GM19468 (cell line): ENCODE results near the gene MCRS1.
A peak's percentile ranks its signal among the peaks of the same experiment; 100 is the strongest.
"Not testable (repeated sequence)": the region's sequence is repeated elsewhere in the genome, so short reads cannot be mapped to it uniquely, and the experiment has no call there.

Experiments used
- ATAC-seq: cut with Tn5 transposase; IDR thresholded peaks from one replicate; pipeline ENCODE4 v1.9.1; 2021; ENCODE audit warnings: mild to moderate bottlenecking, moderate library complexity, moderate number of reproducible peaks; ENCODE audit not compliant: unreplicated experiment; ENCODE audit errors: extremely low read depth

MCRS1 gene

GRCh38 chr12:49567611-49568441, at the start of gene MCRS1:
TSS of gene MCRS1 (minus strand) at chr12:49568142. CDS start at chr12:49566731, 1,411 bp downstream.
- ATAC-seq, result peak; percentile 38

- ATAC-seq, result no peak
Observed at GRCh38 chr12:49616533-49617219, 48.7 kb upstream of the MCRS1 start.

GRCh38 chr12:49615725-49616124, 47.8 kb upstream of the MCRS1 start:
- ATAC-seq, result no peak

GRCh38 chr12:49612210-49612609, 44.3 kb upstream of the MCRS1 start:
- ATAC-seq, result no peak

GRCh38 chr12:49610785-49611184, 42.8 kb upstream of the MCRS1 start:
- not testable (repeated sequence) for ATAC-seq

- ATAC-seq, result no peak
Observed at GRCh38 chr12:49609875-49610154, 41.9 kb upstream of the MCRS1 start.

GRCh38 chr12:49609059-49609874, 41.3 kb upstream of the MCRS1 start:
- no peak for ATAC-seq

- ATAC-seq, result not testable (repeated sequence)
Observed at GRCh38 chr12:49605539-49605938, 37.6 kb upstream of the MCRS1 start, which contains the start of gene FAM186B. TSS of gene FAM186B (minus strand) at chr12:49605639. CDS start at chr12:49605477, 162 bp downstream.

GRCh38 chr12:49604856-49605255, 36.9 kb upstream of the MCRS1 start:
- ATAC-seq, result no peak

- ATAC-seq, result no peak
Observed at GRCh38 chr12:49603721-49604120, 35.8 kb upstream of the MCRS1 start.

- ATAC-seq, result no peak
Observed at GRCh38 chr12:49599961-49600360, 32.0 kb upstream of the MCRS1 start.

- no peak for ATAC-seq
Observed at GRCh38 chr12:49598527-49598926, 30.6 kb upstream of the MCRS1 start.

- no peak for ATAC-seq
Observed at GRCh38 chr12:49588721-49589516, 21.0 kb upstream of the MCRS1 start.

- ATAC-seq, result no peak
Observed at GRCh38 chr12:49588281-49588680, 20.3 kb upstream of the MCRS1 start.

- ATAC-seq, result no peak
Observed at GRCh38 chr12:49587174-49587908, 19.4 kb upstream of the MCRS1 start.

GRCh38 chr12:49585477-49586459, 17.8 kb upstream of the MCRS1 start:
- no peak for ATAC-seq

- no peak for ATAC-seq
Observed at GRCh38 chr12:49584591-49584990, 16.6 kb upstream of the MCRS1 start.
